ENCODE data around the gene PDLIM3.
A peak's percentile ranks its signal among the peaks of the same experiment; 100 is the strongest.
"Not testable (repeated sequence)": the region's sequence is repeated elsewhere in the genome, so short reads cannot be mapped to it uniquely, and the experiment has no call there.

PDLIM3 gene

DNA sequence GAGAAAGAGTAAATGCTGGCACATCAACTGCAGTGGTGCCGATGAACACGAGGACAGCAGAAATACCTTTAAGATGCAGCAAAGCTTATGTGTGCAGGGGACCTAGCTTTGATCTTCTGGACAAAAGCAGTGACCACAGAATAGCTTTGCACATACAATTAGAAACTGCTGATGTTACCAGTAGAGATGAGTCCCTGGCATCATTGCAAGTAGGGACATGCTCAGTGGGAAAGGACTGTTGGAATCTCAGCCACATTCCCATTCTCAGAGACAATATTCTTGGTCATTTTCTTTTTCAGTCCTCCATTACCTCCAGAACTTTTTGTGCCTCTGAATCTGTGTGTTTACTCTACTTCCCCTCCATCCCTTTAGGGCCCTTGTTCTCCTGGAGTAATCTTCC lies 16.9 kb upstream of the PDLIM3 start:
- no peak for DNase-seq

DNA sequence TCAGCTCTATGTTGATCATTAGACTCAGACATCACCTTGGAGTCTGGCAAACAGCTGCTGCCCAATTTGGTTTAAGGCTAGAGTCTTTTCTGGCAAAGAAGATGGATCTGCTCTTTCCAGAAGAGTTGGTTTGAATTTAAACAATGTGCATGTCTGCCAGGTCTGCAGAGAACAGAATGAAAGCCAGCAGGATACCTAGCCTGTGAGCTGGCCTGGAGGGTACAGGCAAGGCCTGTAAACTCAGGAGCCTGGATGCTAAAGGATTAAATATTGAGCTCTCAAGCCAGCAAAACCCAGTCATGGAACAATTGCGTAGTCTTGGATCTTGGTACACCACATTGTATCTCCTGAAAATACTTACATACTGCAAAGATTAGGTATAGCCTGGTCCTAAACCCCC lies 15.6 kb upstream of the PDLIM3 start:
- DNase-seq: no peak

DNA sequence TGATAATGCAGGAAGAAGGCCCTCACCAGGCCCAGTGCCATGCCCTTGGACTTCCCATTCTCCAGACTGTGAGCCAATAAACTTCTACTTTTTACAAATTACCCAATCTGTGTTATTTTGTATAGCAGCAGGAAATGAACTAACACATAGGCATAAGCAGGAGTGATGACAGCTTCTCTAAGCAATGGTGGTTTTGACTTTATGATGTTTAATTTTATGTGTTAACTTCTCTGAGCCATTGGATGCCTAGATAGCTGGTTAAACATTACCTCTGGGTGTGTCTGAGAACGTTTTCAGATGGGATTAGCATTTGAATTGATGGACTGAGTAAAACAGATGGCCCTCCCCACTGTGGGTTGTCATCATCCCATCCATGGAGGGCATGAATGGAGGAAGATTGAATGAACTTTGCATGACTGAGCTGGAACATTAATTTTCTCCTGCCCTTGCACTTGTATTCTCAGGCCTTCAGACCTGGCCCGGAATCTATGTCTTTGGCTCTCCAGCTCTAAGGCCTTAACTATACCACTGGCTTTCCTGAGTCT lies 13.9 kb upstream of the PDLIM3 start:
- DNase-seq: no peak

DNA sequence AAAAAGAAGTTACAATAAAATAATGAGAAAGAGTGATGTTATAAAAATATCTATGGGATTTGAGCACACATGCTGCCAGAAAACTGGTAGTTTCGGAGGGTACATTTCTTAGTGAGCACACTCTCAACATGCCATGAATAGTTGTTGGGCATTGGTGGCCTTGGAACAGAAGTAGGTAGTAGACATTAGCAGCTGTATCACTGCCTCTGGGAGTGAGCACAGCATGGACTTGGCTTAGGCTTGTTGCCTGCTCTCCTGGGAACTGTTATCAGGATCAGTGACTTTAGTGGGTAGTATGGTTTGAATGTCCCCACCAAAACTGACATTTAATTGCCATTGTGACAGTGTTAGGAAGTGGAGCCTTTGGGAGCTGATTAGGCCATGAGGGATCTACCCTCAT lies 13.3 kb upstream of the PDLIM3 start:
- no peak for DNase-seq

DNA sequence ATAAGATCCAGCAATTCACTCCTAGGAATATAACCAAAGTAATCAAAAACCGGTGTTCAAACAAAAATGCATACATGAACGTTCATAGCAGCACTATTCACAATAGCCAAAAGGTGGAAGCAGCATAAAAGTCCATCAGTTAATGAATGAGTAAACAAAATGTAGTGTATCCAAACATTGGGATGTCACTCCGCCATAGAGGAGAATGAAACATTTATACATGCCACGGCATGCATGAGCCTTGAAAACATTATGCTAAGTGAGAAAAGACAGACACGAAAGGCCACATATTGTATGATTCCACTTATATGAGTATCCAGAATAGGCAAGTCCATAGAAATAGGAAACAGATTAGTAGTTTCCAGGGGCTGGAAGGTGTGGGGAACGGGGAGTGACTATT lies 11.0 kb upstream of the PDLIM3 start:
- DNase-seq: no peak

DNA sequence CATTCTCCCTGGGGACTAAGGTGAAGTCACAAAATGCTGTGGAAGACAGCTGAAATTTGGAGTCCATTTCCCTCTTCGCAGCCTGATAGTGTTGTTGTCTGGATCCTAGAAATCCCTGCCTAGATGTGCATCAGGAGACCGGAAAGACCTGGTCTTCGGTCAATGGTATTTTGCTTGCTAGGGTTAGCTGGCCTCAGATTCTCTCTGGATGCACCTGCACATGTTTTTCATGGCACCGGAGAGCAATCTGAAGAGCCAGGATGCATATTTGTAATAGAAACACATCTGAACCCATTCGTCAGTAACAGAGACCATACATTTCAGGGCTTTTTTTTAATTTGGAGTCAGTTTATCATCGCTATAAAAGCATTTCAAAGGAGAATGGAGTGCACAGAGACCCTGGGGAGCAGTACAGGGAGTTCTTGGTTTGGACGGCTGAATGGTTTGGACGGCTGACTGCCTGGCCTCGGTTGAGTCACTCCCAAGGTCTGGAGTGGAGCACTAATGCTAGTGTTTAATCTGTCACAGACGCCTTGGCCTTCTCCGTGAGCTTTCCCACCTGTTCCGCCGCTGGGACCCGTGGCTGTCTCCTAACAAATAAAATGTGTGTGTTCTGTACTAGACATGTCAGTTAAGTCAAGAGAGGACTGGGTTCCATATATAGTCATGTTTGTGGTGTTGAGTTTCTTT lies 7.5 kb upstream of the PDLIM3 start:
- DNase-seq: peak; percentile 83

DNA sequence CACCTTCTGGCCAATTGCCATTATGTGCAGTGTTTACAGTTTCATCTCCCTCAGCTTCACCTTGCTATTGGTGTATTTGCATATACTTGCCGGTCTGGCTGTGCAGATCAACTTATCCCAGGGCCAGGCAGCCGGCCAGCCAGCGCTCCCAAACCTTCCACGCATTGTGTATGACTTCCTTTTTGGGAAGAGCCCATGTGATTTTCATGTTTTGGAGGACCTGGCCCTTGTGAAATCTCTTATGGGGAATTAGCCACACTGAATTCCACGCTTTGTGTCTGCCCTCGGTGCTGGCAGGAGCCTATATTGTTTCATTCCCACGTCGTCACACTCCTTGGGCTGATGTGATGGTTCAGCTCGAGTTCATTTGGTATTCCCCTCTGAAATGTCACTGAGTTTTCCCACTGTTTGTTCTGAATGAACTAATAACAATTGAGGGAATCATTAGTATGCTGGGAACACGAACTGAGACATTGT lies 6.0 kb upstream of the PDLIM3 start:
- peak; percentile 67 for DNase-seq

DNA sequence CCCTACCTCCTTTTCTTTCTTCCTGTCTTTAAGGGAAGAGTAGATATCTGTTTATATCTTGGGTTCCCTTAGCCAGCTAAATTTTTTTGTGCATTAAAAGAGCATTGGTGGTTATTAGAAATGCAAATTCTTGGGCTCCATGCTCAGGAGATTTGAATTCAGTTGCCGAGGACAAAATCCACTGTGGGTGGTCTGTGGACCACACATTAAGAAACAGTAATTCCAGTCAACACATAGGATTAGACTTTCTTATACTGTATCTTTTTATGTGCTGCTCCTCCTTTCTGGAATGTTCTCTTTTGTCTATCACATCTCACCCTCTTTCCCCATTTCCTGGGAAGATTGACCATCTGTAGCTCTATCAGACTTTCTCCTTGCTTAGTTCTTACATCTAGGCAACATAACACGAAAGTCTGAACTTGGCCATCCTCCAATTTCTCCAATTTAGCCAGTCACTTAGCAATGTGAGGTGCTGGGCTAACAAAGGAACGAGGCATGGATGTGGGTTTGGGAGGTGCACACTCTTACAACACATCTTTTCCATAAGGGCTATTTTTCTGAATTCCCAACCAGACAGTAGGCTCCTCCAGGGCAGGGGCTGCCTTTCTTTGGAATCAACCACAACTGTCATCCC lies 5.3 kb upstream of the PDLIM3 start:
- no peak for DNase-seq

DNA sequence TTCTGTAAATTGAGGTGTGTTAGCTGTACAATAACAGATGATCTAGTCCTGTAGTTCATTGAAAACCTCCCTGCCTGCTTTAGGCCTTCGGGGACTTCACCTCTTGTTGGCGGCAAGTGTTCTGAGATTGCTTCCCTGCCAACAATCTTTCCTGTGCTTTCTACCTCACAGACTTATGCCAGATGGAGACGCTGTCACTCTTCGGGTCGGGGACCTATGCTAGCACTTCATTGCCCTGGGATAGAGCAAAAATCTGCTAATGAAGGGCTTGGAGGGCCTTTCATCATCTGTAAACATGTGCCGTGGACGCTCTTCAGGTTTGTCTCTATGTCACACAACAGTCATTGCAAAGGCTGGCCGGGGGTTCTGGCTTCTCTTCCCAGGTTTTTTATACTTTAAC lies 4.7 kb upstream of the PDLIM3 start:
- DNase-seq: no peak

DNA sequence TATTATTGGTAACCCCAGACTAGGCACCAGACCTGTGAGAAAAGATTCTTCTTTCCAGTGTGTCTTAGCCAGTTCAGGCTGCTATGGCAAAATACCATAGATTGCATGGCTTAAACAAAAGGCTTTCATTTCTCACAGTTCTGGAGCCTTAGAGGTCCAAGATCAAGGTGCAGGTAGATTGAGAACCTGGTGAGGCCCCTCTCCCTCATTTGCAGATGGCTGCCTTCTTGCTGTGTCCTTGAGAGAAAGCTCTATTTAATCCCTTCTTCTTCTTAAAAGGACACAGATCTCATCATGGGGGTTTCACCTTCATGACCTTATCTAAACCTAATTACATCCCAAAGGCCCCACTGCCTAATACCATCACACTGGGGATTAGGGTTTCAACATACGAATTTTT lies 3.5 kb upstream of the PDLIM3 start:
- no peak for DNase-seq

DNA sequence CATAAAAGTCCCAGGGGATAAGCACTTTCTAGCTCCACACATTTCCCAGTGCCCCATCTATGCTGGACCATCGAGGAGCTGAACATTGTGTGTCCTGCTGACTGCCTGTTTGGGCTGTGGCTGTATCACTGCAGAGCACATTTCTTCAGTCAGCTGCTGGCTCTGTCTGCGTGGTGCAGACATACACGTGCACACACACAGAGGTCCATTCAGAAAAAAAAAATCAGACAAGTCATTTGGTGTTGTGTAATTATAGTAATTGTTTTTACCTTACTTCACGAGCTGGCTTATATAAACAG lies 1.1 kb upstream of the PDLIM3 start:
- no peak for DNase-seq

DNA sequence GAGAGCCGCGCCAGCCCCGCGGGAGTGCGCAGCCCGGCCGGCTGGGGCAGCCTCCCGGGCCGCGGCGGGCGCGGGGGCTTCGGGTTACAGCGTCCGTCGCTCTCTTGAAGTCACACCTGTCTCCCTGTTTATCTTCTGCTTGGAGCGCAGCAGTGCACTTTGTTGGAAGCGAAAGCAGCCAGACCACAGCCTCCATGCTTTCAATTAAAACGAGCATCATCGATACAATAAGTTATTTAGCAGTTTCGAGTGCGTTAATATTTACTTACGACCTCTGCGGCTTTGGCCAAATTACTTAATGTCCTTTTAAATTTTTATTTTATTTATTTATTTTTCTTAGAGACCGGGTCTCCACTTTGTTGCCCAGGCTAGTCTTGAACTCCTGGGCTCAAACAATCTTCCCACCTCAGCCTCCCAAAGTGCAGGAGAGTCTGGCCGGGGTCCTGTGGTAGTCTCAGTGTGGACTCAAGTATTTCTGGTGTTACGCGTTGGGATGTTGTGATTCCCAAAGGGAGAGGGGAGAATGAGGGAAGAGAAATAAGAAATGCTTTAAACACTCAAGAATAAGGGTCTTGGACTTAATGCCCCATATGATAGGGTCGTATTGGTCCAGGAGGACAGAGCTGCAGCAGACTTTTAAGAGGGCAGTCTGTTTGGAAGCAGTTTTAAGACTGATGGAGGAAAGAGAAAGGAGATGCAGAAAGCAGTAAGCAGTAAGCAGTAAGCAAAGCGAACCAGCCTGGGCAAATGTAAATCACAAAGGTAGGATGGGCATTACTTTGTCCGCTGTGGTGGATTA lies 504 bp upstream of the PDLIM3 start:
- DNase-seq: no peak

DNA sequence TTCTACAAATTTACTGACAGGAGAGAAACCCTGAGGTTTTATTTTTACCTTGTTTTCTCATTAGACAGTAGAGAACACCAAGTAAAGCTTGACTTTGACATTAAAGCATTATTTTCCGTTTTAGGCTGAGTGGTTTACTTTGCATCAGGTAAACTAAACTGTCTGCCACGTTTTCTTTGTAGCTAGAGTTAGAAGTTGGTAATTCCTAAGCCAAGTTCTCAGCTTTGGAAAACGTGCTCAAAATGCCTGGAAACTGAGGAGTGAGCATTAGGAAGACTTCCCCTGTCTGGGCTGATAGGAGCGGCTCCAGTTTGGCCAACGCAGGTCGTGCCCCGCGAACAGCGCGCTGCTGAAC lies 819 bp downstream of the PDLIM3 start:
- no peak for DNase-seq

DNA sequence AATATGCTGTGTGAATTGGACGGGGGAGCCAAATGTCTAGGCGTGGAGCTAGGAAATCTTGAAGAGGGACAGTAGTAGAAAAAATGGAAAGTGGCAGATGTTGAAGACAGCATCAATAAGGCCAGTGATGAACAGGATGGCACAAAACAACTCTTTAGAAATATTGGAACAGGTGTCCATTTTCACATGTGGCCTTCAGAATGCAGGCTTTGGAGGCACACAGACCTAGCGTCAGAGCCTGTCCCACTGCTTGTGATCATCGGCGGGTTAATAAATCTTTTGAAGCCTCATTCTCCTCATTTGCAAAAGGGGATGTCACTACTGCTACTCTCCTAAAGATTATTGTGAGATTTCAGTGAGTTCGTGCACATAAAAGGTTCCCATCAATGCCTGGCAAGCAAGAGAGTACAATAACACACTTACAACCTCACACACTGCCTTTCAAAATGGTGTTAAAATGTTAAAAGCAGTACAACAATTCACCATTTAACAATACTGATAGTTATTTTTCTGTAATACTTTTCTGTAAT lies 2.4 kb downstream of the PDLIM3 start:
- no peak for DNase-seq

DNA sequence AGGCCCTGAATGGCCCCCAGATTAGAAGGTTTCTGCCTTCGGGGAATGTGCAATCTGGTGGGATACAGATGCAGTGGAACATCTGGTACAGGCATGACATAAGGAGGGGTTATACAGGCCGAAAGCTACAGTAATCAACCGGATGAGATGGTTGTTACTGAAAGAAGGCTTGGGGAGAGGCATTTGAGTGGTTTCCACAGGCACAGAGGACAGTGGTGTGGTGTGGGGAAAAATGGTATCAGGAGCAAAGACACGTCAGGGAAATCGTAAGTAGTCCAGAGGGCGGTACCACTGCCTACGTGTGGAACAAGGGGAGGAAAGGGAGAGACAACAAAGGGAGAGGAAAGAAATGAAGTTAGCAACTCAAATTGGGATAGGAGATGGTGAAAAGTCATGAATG lies 3.0 kb downstream of the PDLIM3 start:
- DNase-seq: no peak

DNA sequence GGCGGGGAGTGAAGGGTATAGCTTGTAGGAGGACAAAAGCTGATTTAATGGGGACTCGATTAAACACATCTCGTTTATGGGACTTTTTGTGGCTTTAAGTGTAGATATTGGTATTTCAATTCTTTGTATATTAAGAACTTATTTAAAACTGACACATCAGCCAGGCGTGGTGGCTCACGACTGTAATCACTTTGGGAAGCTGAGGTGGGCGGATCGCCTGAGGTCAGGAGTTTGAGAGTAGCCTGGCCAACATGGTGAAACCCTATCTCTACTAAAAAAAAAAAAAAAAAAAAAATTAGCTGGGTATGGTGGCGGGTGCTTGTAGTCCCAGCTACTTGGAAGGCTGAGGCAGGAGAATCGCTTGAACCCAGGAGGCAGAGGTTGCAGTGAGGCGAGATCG lies 3.7 kb downstream of the PDLIM3 start:
- not testable (repeated sequence) for DNase-seq

DNA sequence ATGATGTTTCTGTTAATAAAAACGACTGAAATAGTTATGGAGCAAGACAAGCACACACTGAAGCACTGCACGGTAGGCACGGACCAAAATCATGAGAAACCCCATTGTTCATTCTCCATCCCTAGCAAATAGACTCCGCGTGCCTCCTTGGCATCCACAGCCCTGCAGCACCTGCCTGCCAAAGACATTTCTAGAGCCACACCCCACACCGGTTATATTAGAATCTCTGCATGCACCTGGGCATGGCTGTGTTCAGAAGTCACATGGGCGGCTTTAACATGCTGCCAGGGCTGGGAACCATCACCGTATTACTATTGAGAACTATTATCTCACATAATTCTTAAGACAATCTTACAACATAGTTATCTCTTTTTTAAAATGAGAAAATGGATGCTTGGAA lies 5.9 kb downstream of the PDLIM3 start:
- no peak for DNase-seq

DNA sequence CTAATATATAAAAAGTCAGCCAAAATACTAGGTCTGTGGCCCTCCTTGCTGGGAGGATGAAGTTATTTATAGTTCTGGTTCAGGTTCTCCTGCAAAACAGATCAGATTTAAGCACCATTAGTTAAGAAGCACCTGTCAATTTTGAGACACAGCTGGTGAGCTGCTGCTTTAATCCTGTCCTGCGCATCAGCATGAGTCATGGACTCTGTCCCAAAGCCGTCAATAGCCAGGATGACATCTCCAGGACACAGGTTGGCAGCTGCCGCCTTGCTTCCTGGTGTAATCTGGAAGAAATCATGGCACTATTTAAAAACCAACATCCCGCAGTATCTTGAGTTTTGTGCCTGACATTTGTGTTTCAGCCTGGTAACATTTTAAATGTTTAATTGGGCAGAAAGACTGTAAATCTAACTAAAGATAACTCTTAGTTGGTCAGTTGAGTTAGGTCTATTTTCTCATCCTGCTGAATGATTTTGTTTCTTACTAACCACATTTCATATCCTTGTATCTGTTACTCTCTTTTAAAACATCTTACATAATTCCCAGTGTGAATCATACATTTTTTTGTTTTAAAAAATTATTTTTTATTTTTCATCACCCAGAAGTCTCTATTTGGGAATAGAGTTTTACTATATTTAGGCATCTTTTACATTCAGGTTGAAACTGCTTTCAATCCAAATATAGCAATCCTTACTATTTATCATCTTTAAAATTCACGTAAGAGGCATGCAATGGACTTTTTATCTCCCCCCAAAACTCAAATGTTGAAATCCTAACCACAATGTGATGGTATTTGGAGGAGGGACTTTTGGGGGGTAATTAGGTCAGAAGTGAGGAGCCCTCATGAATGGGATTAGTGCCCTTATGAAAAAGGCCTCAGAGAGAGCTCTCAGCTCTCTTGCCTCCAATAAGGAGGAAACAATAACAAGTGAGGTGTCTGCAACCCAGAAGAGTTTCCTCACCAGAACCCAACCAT lies 10.1 kb downstream of the PDLIM3 start:
- DNase-seq: peak; percentile 50

DNA sequence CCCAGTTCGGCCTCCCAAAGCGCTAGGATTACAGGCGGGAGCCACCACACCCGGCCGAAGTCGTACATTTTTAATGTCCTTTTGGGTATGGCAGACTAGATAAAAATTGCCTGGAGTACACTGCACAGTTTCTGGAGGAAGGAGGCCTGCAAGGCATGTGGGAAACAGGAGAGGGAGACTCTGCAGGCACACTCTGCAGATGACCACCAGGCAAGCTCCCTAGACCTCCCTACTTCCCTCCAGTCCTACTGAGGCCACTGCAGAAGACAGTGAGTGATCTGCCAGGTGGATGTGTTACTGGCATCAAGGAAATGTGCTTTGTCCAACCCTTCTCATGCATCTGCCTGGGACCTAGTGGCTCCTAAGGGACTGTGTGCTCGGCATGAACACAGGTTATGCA lies 11.4 kb downstream of the PDLIM3 start:
- no peak for DNase-seq

DNA sequence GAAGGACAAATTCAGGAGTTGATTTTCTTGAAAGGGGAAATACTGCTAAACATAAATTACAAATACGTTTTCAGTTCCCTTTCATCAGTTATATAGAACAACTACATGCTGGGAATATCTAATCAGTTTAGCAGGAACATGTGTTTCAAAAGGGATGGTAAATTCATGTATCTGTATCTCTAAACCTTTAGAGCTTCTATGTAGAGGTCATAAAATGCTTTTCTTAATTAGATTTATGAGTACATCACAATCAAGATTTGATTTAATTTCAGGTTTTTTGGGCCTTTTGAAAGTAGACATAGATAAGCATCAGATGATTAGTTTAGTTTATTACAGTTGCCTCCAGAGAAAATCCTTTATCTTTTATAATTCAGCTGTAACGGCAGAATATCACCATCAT lies 12.9 kb downstream of the PDLIM3 start:
- DNase-seq: no peak

DNA sequence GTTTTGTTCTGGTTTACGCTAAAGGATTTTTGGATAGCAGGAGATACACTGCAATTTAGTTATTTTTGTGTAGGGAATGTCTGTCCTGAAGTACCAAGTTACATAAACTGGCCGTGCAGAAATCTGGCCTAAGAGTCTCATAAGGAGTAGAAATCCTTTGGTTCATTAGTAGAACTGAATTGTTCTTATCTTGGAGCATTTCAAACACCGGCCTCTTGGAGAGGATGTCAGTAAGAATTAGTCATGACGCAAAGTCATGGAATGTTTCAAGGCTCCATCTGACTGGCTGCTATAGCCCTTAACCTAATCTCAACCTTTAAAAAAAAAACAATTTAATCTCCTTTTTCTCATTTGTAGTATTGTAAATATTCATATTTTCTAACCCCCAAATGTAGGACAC lies 15.2 kb downstream of the PDLIM3 start:
- no peak for DNase-seq

DNA sequence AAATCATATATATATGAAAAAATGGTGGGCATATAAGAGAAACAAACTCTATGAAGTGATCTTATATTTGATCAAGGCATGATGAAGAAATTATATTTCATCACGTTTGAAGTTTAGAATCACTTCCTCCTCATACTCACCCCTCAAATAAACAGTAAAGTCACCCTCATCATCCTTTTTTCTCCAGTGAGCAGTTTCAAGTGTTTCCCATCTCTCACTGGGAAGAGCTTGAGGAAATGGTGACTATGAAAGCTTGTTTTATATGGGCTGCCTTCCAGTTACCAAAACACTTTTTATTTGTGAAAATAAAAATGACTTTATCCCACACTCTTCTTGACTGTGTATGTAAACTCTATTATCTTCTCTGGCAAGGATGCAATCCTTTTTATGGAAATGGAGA lies 16.8 kb downstream of the PDLIM3 start:
- DNase-seq: no peak

DNA sequence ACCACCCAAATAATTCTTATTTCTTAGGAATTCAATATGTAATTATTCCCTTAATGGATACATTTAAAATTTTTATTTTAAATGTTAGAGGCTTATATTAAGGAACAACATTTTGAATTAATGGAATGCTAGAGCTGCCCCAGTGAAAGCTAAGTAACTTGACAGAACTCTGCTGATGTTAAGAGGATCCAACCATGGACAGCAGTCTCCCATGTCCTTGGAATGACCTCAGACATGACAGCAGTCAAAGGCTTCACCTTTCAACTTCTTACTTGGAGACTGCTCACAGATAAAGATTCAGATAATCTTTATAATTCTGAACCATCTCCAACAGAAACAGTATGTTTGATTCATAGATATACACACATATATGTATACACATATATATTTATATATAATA lies 17.2 kb downstream of the PDLIM3 start:
- no peak for DNase-seq
